H1 (cell line): ENCODE results near the gene BNC1. TPM values are rescaled to one million over a fixed set of nuclear protein-coding genes. Genes with fewer than 3 reads are reported as not detected.
A peak's percentile ranks its signal among the peaks of the same experiment; 100 is the strongest.

Experiments used
- CTCF ChIA-PET: fragments of 300-600 bp; sonication (Branson Sonifier 250); formaldehyde crosslinking; loops from one replicate; lab custom pipeline; 2021; ENCODE audit not compliant: partially characterized antibody; lab: Charles Lee
- POLR2A ChIA-PET: fragments of 300-600 bp; sonication (Branson Sonifier 250); formaldehyde crosslinking; loops from one replicate; lab custom pipeline; 2021; ENCODE audit warnings: inconsistent platforms; ENCODE audit not compliant: partially characterized antibody; lab: Charles Lee
- DNase-seq, 2 experiments: peaks; one replicate each; pipeline versions ENCODE4 v3.0.0 to v3.0.0-alpha.2; 2010 to 2022; ENCODE audit warnings: low spot score in 2 of 2, low read depth in 1 of 2, mixed read lengths in 1 of 2
- FAIRE-seq: peaks from 2 replicates; lab custom pipeline; 2011; peaks lifted over from hg19 to GRCh38; lab: Jason Lieb, UNC
- H2AFZ ChIP-seq: 2 replicates; pipeline ENCODE4 v1.8.1; 2012; ENCODE audit warnings: low read length, inconsistent platforms
- H2AK5ac ChIP-seq: 2 replicates; pipeline ENCODE4 v1.6.1; 2013; ENCODE audit warnings: low read depth, low read length
- H2BK120ac ChIP-seq: replicated peaks from 2 replicates; pipeline ENCODE3; 2013; ENCODE audit warnings: low read depth, low read length, inconsistent platforms
- H2BK12ac ChIP-seq: 2 replicates; pipeline ENCODE4 v1.6.1; 2013; ENCODE audit warnings: low read depth, low read length
- H2BK15ac ChIP-seq: 2 replicates; pipeline ENCODE4 v1.6.1; 2013; ENCODE audit warnings: low read length
- H2BK20ac ChIP-seq: 2 replicates; pipeline ENCODE4 v1.6.1; 2013; ENCODE audit warnings: low read length
- H2BK5ac ChIP-seq: 2 replicates; pipeline ENCODE4 v1.6.1; 2013; ENCODE audit warnings: low read depth, low read length
- H3K14ac ChIP-seq: 2 replicates; pipeline ENCODE4 v1.6.1; 2013; ENCODE audit warnings: inconsistent platforms; ENCODE audit not compliant: insufficient read length
- H3K18ac ChIP-seq: 2 replicates; pipeline ENCODE4 v1.6.1; 2013; ENCODE audit warnings: low read length; ENCODE audit errors: extremely low read depth
- H3K23ac ChIP-seq: 2 replicates; pipeline ENCODE4 v1.6.1; 2013; ENCODE audit warnings: inconsistent platforms; ENCODE audit not compliant: insufficient read length
- H3K23me2 ChIP-seq: 2 replicates; pipeline ENCODE4 v1.6.1; 2013; ENCODE audit warnings: low read depth, low read length
- H3K27ac ChIP-seq: 2 replicates; pipeline ENCODE4 v1.6.1; 2011; ENCODE audit warnings: low read depth, low read length, inconsistent platforms
- H3K27me3 ChIP-seq, 4 experiments: replicated peaks in 1 of 4; 1 replicate in 1 of 4; 2 replicates in 3 of 4; pipeline versions ENCODE4 v1.6.1 to v1.8.1; 2011 to 2013; ENCODE audit warnings: low read length in 3 of 4, mild to moderate bottlenecking in 3 of 4, inconsistent platforms in 2 of 4, mixed read lengths in 2 of 4, moderate library complexity in 1 of 4; ENCODE audit not compliant: control insufficient read depth in 3 of 4, insufficient read depth in 3 of 4; ENCODE audit errors: extremely low read depth in 1 of 4
- H3K36me3 ChIP-seq, 4 experiments: 2 replicates each; pipeline versions ENCODE4 v1.6.1 to v1.8.1; 2011 to 2013; ENCODE audit warnings: mild to moderate bottlenecking in 4 of 4, low read length in 3 of 4, moderate library complexity in 2 of 4, control low read depth in 1 of 4, inconsistent platforms in 1 of 4; ENCODE audit not compliant: insufficient read depth in 4 of 4, control insufficient read depth in 2 of 4
- H3K4ac ChIP-seq: replicated peaks from 2 replicates; pipeline ENCODE3; 2013; ENCODE audit warnings: low read length, low read depth, mixed read lengths, inconsistent platforms; ENCODE audit not compliant: insufficient read length
- H3K4me1 ChIP-seq, 4 experiments: replicated peaks in 1 of 4; 1 replicate in 1 of 4; 2 replicates in 3 of 4; pipeline versions ENCODE4 v1.6.1 to v1.8.1; 2011 to 2013; ENCODE audit warnings: low read length in 3 of 4, inconsistent platforms in 2 of 4, mixed read lengths in 1 of 4; ENCODE audit not compliant: insufficient read depth in 4 of 4, control insufficient read depth in 3 of 4
- H3K4me2 ChIP-seq, 2 experiments: 2 replicates each; pipeline versions ENCODE4 v1.6.1 to v1.8.1; 2011 to 2013; ENCODE audit warnings: low read depth in 2 of 2, low read length in 2 of 2, control low read depth in 1 of 2, inconsistent platforms in 1 of 2, mild to moderate bottlenecking in 1 of 2; ENCODE audit not compliant: insufficient read depth in 1 of 2
- H3K4me3 ChIP-seq, 4 experiments: fragments of 200-600, 300-600 bp in 1 of 4; sonication (generic), shearing (Covaris generic), sonication (Bioruptor Twin) in 1 of 4; 2 replicates each; pipeline versions ENCODE4 v1.5.1 to v1.8.1; 2011 to 2016; ENCODE audit warnings: low read length in 4 of 4, low read depth in 3 of 4, control low read depth in 2 of 4, inconsistent platforms in 2 of 4, mild to moderate bottlenecking in 2 of 4, mixed read lengths in 1 of 4, moderate library complexity in 1 of 4; ENCODE audit not compliant: insufficient read depth in 2 of 4; ENCODE audit errors: extremely low read depth in 1 of 4
- H3K56ac ChIP-seq: replicated peaks from 2 replicates; pipeline ENCODE3; 2013; ENCODE audit warnings: low read depth, mild to moderate bottlenecking, mixed read lengths, low read length, inconsistent platforms; ENCODE audit not compliant: insufficient read length
- H3K79me1 ChIP-seq: 2 replicates; pipeline ENCODE4 v1.6.1; 2013; ENCODE audit warnings: low read depth, low read length, control low read depth
- H3K79me2 ChIP-seq, 2 experiments: 2 replicates each; pipeline versions ENCODE4 v1.6.1 to v1.8.1; 2012 to 2013; ENCODE audit warnings: low read length in 2 of 2, mild to moderate bottlenecking in 2 of 2, inconsistent platforms in 1 of 2; ENCODE audit not compliant: insufficient read depth in 2 of 2, control insufficient read depth in 1 of 2
- H3K9ac ChIP-seq, 4 experiments: replicated peaks in 1 of 4; 1 replicate in 1 of 4; 2 replicates in 3 of 4; pipeline versions ENCODE4 v1.6.1 to v1.8.1; 2011 to 2013; ENCODE audit warnings: low read depth in 3 of 4, low read length in 3 of 4, control low read depth in 2 of 4, mild to moderate bottlenecking in 2 of 4, moderate library complexity in 2 of 4, inconsistent platforms in 1 of 4; ENCODE audit errors: extremely low read depth in 1 of 4
- H3K9me3 ChIP-seq, 2 experiments: 2 replicates each; pipeline versions ENCODE4 v1.6.1 to v1.8.1; 2012 to 2013; ENCODE audit warnings: mild to moderate bottlenecking in 2 of 2, moderate library complexity in 2 of 2, control low read depth in 1 of 2, inconsistent platforms in 1 of 2, low read depth in 1 of 2, low read length in 1 of 2, mixed read lengths in 1 of 2; ENCODE audit not compliant: insufficient read depth in 2 of 2
- H4K20me1 ChIP-seq, 2 experiments: replicated peaks in 1 of 2; 2 replicates each; pipeline versions ENCODE3 to v1.8.1; 2011 to 2013; ENCODE audit warnings: inconsistent platforms in 2 of 2, low read length in 2 of 2, mild to moderate bottlenecking in 1 of 2; ENCODE audit not compliant: insufficient read depth in 2 of 2, control insufficient read depth in 1 of 2
- H4K5ac ChIP-seq: 2 replicates; pipeline ENCODE4 v1.6.1; 2013; ENCODE audit warnings: low read length, low read depth, mixed read lengths, inconsistent platforms; ENCODE audit not compliant: insufficient read length
- H4K8ac ChIP-seq: 2 replicates; pipeline ENCODE4 v1.8.0; 2013; ENCODE audit warnings: mild to moderate bottlenecking, moderate library complexity, low read length, inconsistent platforms; ENCODE audit not compliant: insufficient read depth; ENCODE audit errors: extremely low read depth
- H4K91ac ChIP-seq: replicated peaks from 2 replicates; pipeline ENCODE3; 2013; ENCODE audit warnings: low read length, mixed read lengths, inconsistent platforms; ENCODE audit not compliant: insufficient read length
- ATF3 ChIP-seq: IDR thresholded peaks from 2 replicates; pipeline ENCODE4 v1.6.1; 2011; ENCODE audit warnings: low read depth, mild to moderate bottlenecking, low read length; ENCODE audit not compliant: insufficient read depth
- BACH1 ChIP-seq: IDR thresholded peaks from 2 replicates; pipeline ENCODE4 v1.6.1; 2012; ENCODE audit warnings: low read length, improper control_type of control experiment
- CBX5 ChIP-seq: fragments of 300-800, 300-1000 bp; sonication (generic); IDR thresholded peaks from 2 replicates; pipeline ENCODE4 v1.7.1; 2016; ENCODE audit warnings: antibody characterized with exemption, low read length, low read depth
- CBX8 ChIP-seq: fragments of 300-800, 300-1000 bp; sonication (generic); IDR thresholded peaks from 2 replicates; pipeline ENCODE4 v1.7.1; 2016; ENCODE audit warnings: low read depth, low read length, borderline replicate concordance
- CEBPB ChIP-seq: IDR thresholded peaks from 2 replicates; pipeline ENCODE4 v1.6.1; 2012; ENCODE audit warnings: low read depth, low read length
- CHD2 ChIP-seq: IDR thresholded peaks from 2 replicates; pipeline ENCODE4 v1.6.1; 2012; ENCODE audit warnings: low read length, improper control_type of control experiment
- E2F6 ChIP-seq: IDR thresholded peaks from 2 replicates; pipeline ENCODE4 v1.6.1; 2012; ENCODE audit warnings: inconsistent platforms
- EGR1 ChIP-seq: IDR thresholded peaks from 2 replicates; pipeline ENCODE4 v1.6.1; 2011; ENCODE audit warnings: low read depth, low read length, borderline replicate concordance
- EP300 ChIP-seq, 2 experiments: IDR thresholded peaks; 1 replicate in 1 of 2; 2 replicates in 1 of 2; pipeline ENCODE4 v1.6.1; 2011 to 2012; ENCODE audit warnings: low read depth in 2 of 2, low read length in 2 of 2, mild to moderate bottlenecking in 2 of 2, borderline replicate concordance in 1 of 2, inconsistent platforms in 1 of 2, moderate library complexity in 1 of 2
- HDAC2 ChIP-seq, 2 experiments: fragments of 300-600 bp in 1 of 2; sonication (generic) in 1 of 2; IDR thresholded peaks; 2 replicates each; pipeline ENCODE4 v1.6.1; 2011 to 2012; ENCODE audit warnings: low read depth in 2 of 2, low read length in 2 of 2, mild to moderate bottlenecking in 2 of 2, moderate library complexity in 2 of 2, borderline replicate concordance in 1 of 2, inconsistent platforms in 1 of 2
- NRF1 ChIP-seq: IDR thresholded peaks from 2 replicates; pipeline ENCODE4 v1.6.1; 2011; ENCODE audit warnings: mild to moderate bottlenecking, low read depth, low read length, improper control_type of control experiment
- SRF ChIP-seq: IDR thresholded peaks from 2 replicates; pipeline ENCODE4 v1.6.1; 2011; ENCODE audit warnings: mild to moderate bottlenecking, low read depth, low read length, moderate library complexity
- TAF1 ChIP-seq: IDR thresholded peaks from 2 replicates; pipeline ENCODE4 v1.6.1; 2011; ENCODE audit warnings: mild to moderate bottlenecking, low read depth, low read length
- WGBS, 2 experiments: shearing (Covaris generic) in 1 of 2; methylation state at CpG; one replicate each; pipeline versions ENCODE4 v1.1.6 to v1.1.7; 2013 to 2015; ENCODE audit warnings: low lambda C conversion rate in 2 of 2, mixed read lengths in 2 of 2, inconsistent platforms in 1 of 2, low coverage in 1 of 2, missing lambda C conversion rate in 1 of 2; ENCODE audit not compliant: insufficient replicate concordance in 2 of 2, insufficient coverage in 1 of 2, insufficient read length in 1 of 2; ENCODE audit errors: extremely low coverage in 1 of 2, missing lambda C conversion rate in 1 of 2; 5-methylcytosine and 5-hydroxymethylcytosine counted together
- polyA plus RNA-seq, 7 experiments: library from polyadenylated mRNA; depleted of rRNA in 3 of 7; stranded (reverse) in 5 of 7; unstranded in 2 of 7; fragments of >200 nt in 5 of 7; fragments of 200-250 nt in 2 of 7; gene quantifications; 1 replicate in 5 of 7; 2 replicates in 1 of 7; 4 replicates in 1 of 7; pipeline versions ENCODE4 v1.2.1 to v1.2.3, GENCODE V29; 2011 to 2013; ENCODE audit warnings: missing spikeins in 2 of 7, mixed read lengths in 2 of 7
- total RNA-seq: library from RNA; stranded (reverse); fragmentation: NEBNext Ultra II Directional; extraction: Animal tissue kit (Norgen Biotek cat#: 25700); gene quantifications from 2 replicates; pipeline ENCODE4 v1.2.1, GENCODE V29; 2021

The BNC1 gene
- total and polyA plus RNA-seq, 2 of the 8 experiments (the other 6 are each of a cell fraction or from before 2014, with no cell fraction given), result 0.99 to 2.1 TPM

- Histone ChIP-seq H3K4me2 (peak overlapping the region in 1 of 2 experiments; percentile 42; a peak in 2 of 4 replicates), H3K4me1 (peaks cover 0 to 10% (median 4%) of the 10 kb centered on the region in 4 experiments; a peak in 5 of 7 replicates), H3K9ac (no peak overlapping the region), H2BK12ac (no peak overlapping the region), H4K5ac (no peak overlapping the region), H3K23me2 (no peaks in the 10 kb centered on the region; the same call in 1 of the 2 replicates), H2AK5ac (no peak overlapping the region), H3K23ac (no peak overlapping the region), H4K20me1 (no peaks in the 10 kb centered on the region), H2BK120ac (no peak overlapping the region), H3K36me3 (no peaks in the 10 kb centered on the region), H4K91ac (no peak overlapping the region), H3K27ac (no peak overlapping the region), H3K18ac (no peak overlapping the region), H3K79me2 (no peaks in the 10 kb centered on the region), H3K9me3 (no peaks in the 10 kb centered on the region), H3K56ac (no peak overlapping the region), H2BK5ac (no peak overlapping the region), H3K79me1 (no peaks in the 10 kb centered on the region), H3K27me3 (no peaks in the 10 kb centered on the region; a peak in 2 of 7 replicates), H4K8ac (no peak overlapping the region), H3K14ac (no peak overlapping the region), H2BK20ac (no peak overlapping the region), H3K4ac (no peak overlapping the region), H2AFZ (no peak overlapping the region; the same call in 1 of the 2 replicates), H3K4me3 (no peak overlapping the region), H2BK15ac (no peak overlapping the region)
- no peak for FAIRE-seq
- CTCF ChIA-PET, result interaction anchor here (0.6 to 10.1 kb wide), 51 partner anchors 8 to 786 kb away, joined by 3 to 262 read pairs (median 6); partner anchors contain the start of gene SH3GL3
- POLR2A ChIA-PET, result interaction anchor here (0.8 to 1.5 kb wide), 2 partner anchors 188 to 190 kb away, joined by 3 to 6 read pairs; no protein-coding TSS in a partner anchor
- DNase-seq, result no peak
- 29% methylated on average over 3 of the region's 3 CpGs; no CpG with 5 or more reads in 1 of the 2 experiments for WGBS, 2 experiments
- TF ChIP-seq EP300 (IDR thresholded peaks at IDR 0.05; ENCODE audit: borderline replicate concordance in 1 of 2, low read depth in 2 of 2, low read length in 2 of 2) (no peak), CBX5 (no peak), E2F6 (no peak), CEBPB (no peak), NRF1 (no peak), CHD2 (no peak), BACH1 (no peak), EGR1 (no peak), TAF1 (no peak), SRF (no peak), HDAC2 (IDR thresholded peaks at IDR 0.05; ENCODE audit: borderline replicate concordance in 1 of 2, low read depth in 2 of 2, low read length in 2 of 2) (no peak), ATF3 (no peak), CBX8 (no peak)
Measured at GRCh38 chr15:83249030-83249343, 35.5 kb downstream of the BNC1 start.
